Measurements from ENCODE around the gene CD151.

The CD151 gene

DNA sequence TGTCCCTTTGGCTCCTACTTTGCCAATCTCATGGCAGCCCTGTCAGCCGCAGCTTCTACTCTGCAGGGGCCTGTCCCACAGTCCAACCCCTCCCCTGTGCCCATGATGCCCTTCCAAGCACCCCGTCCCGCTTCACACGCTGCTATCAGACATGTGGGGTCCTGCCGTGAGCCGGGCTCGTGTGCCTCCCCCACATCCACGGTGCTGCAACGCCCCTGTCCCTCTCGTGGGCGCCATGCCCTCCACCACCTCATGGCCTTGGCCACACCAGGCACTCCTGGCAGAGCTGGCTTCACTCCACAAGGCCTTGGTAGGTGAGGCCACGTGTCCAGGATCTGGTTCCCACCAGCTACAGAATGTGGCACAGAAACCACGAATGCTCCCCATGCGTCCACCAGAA, 54.8 kb downstream of the CD151 start:
- TF ChIP-seq ZFX (IDR thresholded peaks at IDR 0.05): no peak
- TF ChIP-seq, protein P1, sequence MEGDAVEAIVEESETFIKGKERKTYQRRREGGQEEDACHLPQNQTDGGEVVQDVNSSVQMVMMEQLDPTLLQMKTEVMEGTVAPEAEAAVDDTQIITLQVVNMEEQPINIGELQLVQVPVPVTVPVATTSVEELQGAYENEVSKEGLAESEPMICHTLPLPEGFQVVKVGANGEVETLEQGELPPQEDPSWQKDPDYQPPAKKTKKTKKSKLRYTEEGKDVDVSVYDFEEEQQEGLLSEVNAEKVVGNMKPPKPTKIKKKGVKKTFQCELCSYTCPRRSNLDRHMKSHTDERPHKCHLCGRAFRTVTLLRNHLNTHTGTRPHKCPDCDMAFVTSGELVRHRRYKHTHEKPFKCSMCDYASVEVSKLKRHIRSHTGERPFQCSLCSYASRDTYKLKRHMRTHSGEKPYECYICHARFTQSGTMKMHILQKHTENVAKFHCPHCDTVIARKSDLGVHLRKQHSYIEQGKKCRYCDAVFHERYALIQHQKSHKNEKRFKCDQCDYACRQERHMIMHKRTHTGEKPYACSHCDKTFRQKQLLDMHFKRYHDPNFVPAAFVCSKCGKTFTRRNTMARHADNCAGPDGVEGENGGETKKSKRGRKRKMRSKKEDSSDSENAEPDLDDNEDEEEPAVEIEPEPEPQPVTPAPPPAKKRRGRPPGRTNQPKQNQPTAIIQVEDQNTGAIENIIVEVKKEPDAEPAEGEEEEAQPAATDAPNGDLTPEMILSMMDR (conservative IDR thresholded peaks at IDR 0.05): no peak
- H3K27ac ChIP-seq: no peak overlapping the region
